ENCODE measurements around the gene PLEKHM3.

DNA sequence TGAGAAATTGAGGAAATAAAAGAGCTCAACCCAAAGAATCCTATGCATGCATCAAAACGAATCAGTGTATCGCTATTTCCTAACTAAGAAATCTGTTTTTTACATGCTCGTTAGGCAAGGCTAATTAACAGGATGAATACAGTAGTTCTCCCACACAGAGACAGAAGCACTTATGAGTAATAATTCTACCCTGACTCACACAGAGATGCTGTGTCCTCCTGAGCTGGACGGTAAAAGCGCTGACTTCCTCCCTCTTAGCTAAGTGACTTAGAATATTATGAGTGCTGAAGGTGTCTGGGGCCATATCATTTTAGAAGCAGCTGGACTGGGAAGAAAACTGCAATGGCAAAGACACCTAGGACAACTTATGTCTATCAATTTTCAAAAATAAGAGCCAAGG is 18.5 kb downstream of the PLEKHM3 start:
- TF ChIP-seq POLR2AphosphoS5 (IDR thresholded peaks at IDR 0.05; ENCODE audit: low read depth, low read length): no peak
- TF ChIP-seq, protein P1, sequence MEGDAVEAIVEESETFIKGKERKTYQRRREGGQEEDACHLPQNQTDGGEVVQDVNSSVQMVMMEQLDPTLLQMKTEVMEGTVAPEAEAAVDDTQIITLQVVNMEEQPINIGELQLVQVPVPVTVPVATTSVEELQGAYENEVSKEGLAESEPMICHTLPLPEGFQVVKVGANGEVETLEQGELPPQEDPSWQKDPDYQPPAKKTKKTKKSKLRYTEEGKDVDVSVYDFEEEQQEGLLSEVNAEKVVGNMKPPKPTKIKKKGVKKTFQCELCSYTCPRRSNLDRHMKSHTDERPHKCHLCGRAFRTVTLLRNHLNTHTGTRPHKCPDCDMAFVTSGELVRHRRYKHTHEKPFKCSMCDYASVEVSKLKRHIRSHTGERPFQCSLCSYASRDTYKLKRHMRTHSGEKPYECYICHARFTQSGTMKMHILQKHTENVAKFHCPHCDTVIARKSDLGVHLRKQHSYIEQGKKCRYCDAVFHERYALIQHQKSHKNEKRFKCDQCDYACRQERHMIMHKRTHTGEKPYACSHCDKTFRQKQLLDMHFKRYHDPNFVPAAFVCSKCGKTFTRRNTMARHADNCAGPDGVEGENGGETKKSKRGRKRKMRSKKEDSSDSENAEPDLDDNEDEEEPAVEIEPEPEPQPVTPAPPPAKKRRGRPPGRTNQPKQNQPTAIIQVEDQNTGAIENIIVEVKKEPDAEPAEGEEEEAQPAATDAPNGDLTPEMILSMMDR (IDR thresholded peaks at IDR 0.05): no peak

All from Panc1 (cell line).